ENCODE measurements around the gene ARL2BP.
"Not testable (repeated sequence)": the region's sequence is repeated elsewhere in the genome, so short reads cannot be mapped to it uniquely, and the experiment has no call there.

Gene ARL2BP

DNA sequence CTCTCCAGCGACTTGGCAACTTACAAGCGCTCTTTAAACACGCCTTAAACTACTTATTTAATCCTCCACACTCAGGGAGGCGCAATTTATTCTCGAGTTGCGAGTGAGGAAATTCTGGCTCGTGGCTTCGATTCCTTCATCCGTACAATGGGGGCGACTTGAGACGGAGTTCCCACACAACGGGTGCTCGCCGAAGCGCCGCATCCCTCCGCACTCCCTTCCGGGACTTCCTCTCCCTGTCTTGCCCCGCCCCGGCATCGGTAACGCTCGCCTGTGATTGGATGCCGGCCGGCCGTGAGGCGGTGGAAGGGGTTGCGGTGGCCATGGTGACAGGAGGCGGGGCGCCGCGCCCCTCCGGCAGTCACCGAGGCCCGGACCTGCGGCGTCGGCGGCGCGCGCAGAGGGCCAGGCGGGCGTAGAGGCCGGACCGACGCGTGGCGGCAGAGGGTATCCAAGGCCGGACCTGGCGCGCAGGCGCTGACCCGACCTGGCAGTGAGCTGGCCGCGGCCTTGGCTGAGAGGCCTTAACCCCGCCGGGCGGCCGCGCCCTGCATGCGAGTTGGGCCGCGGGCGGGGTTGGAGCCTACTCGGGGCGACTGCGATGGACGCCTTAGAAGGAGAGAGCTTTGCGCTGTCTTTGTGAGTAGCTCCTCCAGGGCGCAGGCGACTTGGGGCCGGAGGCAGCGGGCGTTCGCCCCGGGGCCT is at the start of gene ARL2BP:
TSS of gene ARL2BP (plus strand) at position 493 of the 705 bp plus-strand sequence. CDS start at position 602, 109 bp downstream.
- peak; percentile 100 for DNase-seq (ENCODE audit: low spot score)

DNA sequence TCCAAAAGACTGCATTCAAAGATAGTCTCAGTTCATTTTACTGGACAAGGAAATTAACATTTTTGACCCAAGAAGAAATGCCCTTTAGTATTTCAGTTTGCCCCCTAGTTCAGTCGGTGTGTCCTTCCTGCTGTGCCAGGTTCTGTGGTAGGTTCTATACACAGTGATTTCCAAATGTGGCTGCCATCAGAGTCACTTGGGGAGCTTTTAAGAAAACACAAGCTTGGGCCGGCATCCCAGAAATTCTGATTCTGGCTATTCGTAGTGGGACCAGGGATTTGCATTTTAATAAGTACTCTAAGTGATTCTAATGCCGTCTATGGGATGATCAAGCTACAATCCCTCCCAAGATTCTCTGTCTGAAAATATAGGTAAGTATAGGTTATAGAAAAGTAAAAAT is 48.8 kb upstream of the ARL2BP start:
- DNase-seq (ENCODE audit: low spot score) = no peak

DNA sequence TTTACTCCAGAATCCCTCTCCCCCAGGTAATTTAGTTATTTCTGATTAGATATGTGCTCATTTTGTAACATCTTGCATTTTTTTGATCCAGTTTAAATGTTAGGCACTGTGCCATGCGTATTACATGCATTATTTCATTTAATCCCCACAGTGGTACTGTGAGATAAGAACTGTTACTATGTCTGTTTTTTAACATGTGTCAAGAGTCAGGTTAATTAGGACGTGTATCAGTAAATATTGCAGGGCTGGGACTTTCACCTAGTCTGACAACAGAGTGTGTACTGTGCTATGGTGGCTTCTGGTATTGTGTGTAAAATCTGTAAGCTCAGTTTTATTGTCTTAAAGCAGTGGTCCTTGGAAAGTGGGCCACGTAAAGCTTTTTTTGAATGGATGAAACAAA is 48.3 kb upstream of the ARL2BP start:
- no peak for DNase-seq (ENCODE audit: low spot score)

DNA sequence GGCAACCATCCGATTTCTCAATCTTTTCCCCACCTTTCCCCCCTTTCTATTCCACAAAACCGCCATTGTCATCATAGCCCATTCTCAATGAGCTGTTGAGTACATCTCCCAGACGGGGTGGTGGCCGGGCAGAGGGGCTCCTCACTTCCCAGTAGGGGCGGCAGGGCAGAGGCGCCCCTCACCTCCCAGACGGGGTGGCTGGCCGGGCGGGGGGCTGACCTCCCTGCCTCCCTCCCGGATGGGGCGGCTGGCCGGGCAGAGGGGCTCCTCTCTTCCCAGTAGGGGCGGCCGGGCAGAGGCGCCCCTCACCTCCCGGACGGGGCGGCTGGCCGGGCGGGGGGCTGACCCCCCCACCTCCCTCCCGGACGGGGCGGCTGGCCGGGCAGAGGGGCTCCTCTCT is 44.7 kb upstream of the ARL2BP start:
- not testable (repeated sequence) for DNase-seq (ENCODE audit: low spot score)

DNA sequence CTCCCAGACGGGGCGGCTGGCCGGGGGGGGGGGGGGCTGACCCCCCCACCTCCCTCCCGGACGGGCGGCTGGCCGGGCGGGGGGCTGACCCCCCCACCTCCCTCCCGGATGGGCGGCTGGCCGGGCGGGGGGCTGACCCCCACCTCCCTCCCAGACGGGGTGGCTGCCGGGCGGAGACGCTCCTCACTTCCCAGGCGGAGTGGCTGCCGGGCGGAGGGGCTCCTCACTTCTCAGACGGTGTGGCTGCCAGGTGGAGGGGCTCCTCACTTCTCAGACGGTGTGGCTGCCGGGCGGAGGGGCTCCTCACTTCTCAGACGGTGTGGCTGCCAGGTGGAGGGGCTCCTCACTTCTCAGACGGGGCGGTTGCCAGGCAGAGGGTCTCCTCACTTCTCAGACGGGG is 44.1 kb upstream of the ARL2BP start:
- not testable (repeated sequence) for DNase-seq (ENCODE audit: low spot score)

DNA sequence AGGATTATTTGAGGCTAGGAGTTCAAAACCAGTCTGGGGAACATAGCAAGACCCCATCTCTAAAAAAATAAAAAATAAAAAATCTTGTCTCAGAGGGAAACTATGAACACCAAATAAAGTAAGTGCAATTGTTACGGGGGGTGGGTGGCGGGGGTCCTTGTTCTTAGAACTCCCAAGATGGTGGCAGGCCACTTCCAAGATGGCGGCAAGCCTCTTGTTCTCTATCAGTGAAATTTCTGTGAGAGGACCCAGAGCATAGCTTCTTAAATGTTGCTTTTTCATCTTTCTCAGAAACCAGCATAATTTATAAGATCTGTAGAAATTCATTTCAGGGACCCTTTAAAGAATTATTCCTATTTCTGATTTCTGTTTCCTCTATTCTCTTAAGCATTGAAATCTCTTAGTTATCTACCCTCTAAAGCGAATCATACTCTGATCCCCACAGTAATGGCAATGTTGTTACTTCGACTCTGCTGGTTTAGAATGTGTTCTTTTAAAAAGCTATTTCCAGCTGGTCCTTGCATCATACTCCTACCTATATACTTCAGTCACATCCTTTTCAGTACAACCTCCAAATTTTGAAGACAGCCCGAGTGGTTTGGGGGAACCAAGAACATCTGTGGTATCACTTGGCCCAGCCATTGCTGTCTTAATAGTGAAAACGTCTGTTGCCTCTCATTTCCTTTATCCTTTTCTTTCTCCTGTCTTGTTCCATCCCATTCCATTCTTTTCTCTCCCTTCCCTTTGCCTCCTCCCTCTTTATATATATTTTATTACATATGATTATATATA is 42.8 kb upstream of the ARL2BP start:
- DNase-seq (ENCODE audit: low spot score) = no peak

DNA sequence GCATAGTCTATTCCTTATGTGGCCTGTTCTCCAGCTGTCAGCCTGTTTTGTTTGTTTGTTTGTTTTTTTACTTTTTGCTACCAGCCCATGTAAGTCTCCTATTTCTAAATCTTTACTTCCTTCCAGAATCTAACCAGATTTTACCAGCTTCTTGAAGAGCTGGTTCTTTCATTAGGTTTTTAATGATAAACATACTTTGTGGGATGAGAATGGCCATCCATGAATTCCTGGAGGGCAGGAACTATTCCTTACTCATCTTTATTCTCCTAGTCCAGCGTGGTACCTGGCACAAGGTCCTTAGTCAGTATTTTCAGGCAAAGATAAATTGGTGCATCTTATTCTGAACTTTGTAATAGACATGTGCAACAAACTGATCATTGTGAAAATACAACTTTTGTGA is 41.6 kb upstream of the ARL2BP start:
- DNase-seq (ENCODE audit: low spot score) = no peak

DNA sequence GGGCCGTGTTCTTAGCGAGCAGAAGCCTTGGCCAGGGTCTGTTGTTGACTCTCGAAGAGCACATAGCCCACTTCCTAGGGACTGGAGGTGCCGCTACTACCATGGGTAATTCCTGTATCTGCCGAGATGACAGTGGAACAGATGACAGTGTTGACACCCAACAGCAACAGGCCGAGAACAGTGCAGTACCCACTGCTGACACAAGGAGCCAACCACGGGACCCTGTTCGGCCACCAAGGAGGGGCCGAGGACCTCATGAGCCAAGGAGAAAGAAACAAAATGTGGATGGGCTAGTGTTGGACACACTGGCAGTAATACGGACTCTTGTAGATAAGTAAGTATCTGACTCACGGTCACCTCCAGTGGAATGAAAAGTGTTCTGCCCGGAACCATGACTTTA is 40.4 kb upstream of the ARL2BP start:
- no peak for DNase-seq (ENCODE audit: low spot score)

DNA sequence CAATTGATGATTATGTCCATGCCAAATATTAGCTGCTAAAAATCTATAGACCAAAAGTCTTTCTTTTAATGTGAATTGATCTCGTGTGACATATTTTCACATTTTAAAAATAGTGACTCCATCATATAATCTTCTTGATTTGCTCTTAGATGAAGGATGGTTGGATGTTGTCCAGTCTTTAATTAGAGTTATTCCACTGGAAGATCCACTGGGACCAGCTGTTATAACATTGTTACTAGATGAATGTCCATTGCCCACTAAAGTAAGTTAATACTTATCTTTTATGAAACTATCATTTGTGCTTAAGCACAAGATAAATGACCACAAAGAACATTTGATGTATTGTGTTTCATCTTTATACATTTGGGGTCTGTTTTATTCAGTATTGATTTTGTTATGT is 36.1 kb upstream of the ARL2BP start:
- DNase-seq (ENCODE audit: low spot score) = no peak

DNA sequence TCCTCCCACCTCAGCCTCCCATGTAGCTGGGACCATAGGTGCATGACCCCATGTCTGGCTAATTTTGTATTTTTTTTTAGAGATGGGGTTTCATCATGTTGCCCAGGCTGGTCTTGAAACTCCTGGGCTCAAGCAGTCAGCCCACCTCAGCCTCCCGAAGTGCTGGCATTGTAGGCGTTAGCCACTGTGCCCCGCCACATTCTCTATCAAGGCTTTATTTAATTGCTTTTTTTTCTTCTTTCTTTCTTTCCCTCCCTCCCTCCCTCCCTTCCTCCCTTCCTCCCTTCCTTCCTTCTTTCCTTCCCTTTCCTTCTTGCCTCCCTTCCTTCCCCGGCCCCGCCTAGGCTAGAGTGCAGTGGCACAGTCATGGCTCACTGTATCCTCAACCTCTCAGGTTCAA is 35.3 kb upstream of the ARL2BP start:
- no peak for DNase-seq (ENCODE audit: low spot score)

DNA sequence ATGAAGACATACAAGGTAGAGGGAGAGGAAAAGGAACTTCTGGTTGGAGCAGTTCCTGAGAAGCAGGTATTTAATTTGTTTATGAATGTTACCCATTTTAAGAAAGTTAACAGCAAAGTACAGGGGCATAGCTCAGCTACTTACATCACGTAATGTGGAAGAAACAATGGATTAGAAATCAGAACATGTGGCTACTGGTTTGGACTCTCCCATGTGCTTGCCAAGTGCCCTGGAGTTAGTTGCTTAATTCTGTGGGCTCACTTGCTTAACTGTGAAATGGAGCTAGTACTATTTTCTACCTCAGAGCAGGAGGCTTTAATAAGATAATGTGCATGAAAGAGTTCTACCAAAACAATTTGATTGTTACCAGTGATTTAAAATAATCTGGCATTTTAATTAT is 31.6 kb upstream of the ARL2BP start:
- DNase-seq (ENCODE audit: low spot score) = no peak

DNA sequence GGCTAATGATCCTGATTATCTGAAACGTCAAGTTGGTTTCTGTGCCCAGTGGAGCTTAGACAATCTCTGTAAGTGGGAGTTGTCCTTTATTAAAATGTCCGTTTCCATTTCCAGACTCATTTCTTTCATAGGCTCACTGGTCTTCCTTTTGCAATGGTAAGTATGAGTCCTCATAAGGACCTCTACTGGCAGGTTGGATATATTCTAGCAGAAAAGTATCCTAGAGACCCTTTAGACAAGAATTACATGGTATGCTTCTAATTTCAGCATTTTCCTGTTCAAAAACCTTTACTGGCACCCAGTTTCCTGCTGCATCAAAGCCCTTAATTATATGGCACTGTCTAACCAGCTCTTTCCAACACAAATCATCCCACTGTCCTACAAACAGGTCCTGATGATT is 28.1 kb upstream of the ARL2BP start:
- DNase-seq (ENCODE audit: low spot score) = no peak

DNA sequence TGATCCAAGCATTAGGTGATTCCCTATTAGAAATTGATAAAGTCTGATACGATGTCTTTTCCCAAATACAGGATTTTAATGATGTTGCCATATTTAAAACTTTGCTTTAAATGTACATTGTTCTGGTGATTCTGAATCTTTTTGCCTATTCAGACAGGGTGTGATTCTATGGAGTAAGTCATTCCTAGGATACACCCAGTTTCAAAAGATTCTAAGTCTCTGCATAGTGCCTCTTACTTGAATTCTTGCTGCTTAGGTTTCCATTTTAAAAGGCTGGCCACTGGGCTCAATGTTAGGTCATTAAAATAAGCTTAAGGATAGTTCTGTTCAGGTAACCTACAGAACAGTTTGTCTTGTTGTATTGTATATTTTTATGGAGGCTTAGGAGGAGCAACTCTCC is 22.0 kb upstream of the ARL2BP start:
- no peak for DNase-seq (ENCODE audit: low spot score)

DNA sequence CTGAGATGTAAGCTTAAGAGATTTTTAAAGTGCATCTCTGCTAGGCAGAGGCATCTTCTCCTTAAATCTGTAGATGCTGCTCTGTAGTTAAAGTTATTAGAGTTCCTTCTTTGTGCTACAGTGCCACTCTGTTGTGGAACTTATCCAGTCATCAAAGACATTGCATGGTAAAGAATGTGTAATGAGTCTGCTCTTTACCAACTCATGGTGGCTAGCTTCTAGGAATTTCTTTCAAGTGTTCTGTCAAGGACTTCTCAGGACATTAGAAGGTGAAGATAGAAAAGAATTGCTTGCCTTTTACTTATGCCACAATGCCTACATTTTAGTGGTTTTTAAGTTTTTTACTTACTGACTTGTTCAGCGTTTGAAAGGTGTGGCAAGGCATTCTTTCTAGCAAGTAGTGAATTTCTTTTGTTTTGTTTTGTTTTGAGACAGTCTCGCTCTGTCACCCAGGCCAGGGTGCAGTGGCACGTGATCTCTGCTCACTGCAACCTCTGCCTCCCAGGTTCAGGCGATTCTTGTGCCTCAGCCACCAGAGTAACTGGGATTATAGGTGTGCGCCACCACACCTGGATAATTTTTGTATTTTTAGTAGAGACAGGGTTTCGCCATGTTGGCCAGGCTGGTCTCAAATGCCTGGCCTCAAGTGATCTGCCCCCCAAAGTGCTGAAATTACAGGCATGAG is 20.3 kb upstream of the ARL2BP start:
- no peak for DNase-seq (ENCODE audit: low spot score)

DNA sequence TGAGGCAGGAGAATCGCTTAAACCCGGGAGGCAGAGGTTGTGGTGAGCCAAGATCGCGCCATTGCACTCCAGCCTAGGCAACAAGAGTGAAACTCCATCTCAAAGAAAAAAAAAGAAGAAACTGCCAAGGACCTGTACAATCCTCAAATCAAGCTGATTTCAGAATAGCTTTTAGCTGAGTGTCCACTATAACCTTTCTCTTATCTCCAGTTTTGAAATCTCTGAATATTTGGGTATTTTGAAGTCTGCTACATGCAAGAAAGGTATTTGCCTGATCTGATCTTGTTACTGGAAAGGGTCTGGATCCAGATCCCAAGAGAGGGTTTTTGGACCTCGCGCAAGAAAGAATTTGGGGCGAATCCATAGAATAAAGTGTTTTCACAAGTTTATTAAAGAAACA is 19.1 kb upstream of the ARL2BP start:
- DNase-seq (ENCODE audit: low spot score) = no peak

DNA sequence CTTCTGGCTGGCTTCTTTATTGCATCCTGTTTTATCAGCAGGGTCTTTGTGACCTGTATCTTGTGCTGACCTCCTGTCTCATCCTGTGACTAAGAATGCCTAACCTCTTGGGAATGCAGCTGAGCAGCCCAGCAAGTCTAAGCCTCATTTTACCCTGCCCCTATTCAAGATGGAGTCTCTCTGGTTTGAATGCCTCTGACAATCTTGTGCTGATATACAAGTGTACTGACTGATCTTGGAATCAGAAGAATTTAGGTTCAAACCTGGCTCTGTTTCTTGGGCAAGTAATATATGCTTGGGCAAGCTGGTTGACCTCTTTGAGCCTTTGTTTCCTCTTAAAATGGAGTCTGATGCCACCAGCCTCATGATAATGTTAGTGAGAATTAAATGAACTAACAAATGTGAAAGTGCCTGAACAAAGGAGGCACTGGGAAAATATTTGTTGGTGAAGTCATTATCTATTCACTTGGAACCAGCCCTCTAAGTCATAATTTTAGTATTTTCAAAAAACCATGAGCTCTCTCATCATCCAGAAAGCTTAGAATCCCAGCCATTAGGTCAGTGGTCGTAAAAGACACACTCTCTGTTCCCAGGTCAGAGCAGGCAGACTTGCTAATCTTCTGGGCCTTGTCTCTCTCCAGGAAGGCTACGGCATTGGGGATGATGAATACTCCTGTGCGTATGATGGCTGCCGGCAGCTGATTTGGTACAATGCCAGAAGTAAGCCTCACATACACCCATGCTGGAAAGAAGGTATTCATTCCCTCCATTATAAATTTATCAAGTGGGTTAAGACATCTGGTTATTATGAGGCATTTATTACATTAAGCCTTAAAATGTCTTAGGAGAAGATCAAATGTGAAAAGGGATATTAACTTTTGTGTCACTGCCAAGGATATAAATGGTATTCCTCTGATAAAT is 18.1 kb upstream of the ARL2BP start:
- no peak for DNase-seq (ENCODE audit: low spot score)

DNA sequence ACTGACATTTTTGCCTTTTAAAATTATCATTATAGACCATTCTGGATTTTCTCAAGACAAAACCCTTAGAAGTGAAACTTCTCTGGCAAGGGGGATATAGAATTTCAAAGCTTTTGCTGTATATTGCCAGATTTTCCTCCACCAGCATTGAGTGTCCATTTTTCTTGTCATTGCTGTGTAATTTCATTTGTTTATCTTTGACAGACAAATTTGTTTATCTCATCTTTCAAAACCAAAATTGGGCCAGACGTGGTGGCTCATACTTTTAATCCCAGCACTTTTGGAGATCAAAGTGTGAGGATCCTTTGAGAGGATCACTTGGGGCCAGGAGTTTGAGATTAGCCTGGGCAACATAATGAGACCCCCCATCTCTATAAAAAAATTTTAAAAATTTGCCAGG is 16.0 kb upstream of the ARL2BP start:
- DNase-seq (ENCODE audit: low spot score) = no peak

DNA sequence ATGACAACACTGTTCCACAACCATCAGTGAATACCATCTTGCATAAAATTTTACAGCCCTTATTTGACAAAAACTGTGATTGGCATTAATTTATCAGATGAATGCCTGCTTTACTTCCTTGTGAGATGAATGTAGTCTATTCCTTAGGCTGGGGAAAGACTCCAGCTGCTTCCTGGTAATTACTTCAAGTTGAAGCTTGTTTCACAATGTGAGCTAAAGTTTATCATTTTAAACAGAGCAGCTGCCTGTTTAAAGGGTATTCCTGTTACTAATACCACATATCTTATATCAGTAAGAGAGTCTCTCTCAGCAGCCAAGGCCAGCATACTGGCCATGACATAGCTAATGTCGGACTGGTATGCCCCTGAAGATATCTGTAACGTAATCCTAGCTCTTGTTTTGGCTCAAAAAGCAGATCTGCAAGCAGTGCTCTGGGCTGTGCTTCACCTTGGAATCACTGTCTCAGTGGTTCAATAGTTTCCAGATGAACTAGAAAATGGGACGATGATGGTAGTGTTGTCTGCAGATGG is 13.2 kb upstream of the ARL2BP start:
- no peak for DNase-seq (ENCODE audit: low spot score)

DNA sequence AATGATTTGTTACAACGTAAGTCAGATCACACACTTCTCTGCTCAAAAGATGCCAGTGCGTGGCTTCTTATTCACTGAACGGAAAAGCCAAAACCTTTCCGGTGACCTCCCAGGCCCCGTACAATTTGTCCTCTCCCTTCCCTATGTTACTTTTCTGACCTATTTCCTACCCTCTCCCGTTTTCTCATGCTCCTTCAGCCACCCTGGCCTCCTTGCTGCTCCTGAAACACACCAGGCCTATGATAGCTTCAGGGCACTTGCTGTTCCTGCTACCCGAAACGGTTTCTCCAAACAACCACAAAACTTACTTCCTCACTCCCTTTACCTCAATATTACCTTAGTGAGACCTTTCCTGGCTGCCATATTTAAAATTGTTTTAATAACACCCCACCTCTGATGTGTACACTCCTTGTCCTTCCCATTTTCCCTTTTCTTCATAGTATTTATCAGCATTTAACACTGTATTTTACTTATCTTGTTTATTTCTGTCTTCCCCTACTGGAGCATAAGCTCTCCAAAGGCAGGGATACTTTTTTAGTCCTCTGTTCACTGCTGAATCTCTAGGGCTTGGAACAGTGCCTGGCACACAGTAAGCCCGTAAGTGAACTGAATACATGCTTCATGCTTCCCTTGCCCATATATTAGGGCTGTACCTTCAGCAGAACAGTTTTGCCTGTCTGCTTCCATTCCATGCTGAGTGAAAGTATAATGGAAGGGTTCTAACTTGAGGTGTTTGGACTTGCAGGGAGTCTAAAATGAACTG is 10.9 kb upstream of the ARL2BP start:
- DNase-seq (ENCODE audit: low spot score) = no peak

DNA sequence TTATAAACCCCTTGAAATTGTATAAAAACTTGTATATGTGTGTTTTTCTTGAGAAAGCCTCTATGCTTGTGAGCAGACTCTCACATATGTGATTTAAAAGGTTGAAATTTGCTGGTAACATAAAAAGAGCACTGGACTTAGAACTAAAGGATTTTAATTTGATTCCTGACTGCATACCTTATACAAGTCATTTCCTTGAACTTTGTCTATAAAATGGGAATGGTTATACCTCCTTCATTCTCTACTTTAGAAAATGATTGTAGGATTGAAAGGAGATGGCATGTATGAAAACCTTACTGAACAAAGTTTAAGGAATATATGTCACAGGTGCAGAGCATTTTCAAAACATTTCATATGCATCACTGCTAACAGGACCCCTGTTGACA is 10.4 kb upstream of the ARL2BP start:
- DNase-seq (ENCODE audit: low spot score) = no peak

Measured in GM03348 (cell line).